ENCODE data around the gene CUL7.
"Not testable (repeated sequence)": the region's sequence is repeated elsewhere in the genome, so short reads cannot be mapped to it uniquely, and the experiment has no call there.

Gene CUL7

DNA sequence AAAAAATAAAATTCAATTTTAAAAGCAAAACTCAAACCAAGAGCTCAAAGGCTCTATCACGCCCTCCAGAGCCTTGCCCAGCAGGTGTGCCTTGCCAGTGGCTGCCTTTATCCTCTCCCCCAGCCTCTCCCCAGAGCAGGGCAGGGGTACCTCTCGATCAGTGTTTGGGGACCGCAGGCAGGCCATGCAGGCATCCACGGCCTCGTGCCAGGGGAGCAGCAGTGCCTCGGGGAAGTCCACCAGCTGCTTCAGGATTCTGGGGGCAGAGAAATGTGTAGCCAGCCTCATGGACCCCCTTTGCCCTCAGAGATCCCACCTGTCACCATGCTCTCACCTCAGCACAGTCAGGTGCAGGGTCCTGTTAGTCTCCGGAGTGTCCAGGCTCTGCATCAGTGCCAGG lies 5.7 kb downstream of the CUL7 start:
- FAIRE-seq = no peak

DNA sequence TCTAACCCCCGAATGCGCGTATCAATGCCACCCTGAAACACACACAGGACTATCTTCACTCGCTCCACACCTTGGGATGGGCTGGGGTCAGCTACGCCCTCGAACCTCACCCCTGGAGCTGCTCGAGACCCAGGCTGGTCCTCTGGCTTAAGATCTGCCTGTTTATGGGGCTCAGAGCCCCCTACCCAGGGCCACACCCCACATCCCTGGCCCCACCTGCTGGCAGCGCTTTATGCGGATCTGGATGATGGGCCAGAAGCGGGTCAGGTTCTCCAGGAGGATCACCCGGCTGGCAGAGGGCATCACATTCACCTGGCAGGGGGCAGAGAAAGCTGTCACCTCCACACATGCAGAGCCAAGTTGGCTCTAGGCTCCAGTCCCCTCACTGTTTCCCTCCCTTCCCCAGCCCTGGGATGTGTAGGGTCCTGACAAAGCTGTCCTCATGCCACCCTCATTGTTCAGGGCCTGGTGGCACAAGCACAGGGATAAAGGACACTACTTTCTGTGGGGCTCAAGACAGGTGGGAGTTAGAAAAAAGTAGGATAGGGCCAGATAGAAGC lies 8.2 kb downstream of the CUL7 start:
- no peak for FAIRE-seq

More for the DNA sequence above, 5.7 kb downstream of the CUL7 start:
- no peak for DNase-seq (ENCODE audit: low spot score)

DNA sequence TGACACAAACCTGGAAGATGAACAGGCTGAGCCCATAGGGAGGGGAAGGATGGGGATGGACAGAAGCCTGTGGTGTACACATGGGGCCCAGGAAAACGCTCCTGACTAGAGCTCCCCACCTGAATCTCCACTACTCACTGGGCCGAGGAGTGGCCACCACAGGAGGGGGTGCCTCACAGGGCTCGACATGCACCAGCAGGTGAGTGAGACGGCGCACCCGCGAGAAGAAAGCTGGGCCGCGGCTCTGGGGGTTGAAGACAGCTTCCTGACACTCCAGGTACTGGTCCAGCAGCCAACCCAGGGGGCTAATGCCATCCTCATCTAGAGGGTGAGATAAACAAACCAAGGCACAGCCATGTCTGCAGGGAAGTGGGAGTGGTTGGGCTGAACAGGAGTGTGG lies 10.3 kb downstream of the CUL7 start:
- no peak for DNase-seq (ENCODE audit: low spot score)
- no peak for FAIRE-seq

More for the DNA sequence above, 8.2 kb downstream of the CUL7 start:
- no peak for DNase-seq (ENCODE audit: low spot score)

DNA sequence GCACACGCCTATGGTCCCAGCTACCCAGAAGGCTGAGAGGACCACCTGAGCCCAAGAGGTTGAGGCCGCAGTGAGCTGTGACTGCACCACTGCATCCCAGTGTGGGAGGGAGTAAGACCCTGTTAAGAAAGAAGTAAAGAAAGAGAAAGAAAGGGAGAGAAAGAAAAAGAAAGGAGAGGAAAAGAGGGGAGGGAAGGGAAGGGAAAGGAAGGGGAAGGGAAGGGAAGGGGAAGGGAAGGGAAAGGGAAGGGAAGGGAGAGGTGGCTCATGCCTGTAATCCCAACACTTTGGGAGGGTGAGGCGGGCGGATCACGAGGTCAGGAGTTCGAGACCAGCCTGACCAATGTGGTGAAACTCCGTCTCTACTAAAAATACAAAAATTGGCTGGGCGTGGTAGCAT lies 12.2 kb downstream of the CUL7 start:
- FAIRE-seq; DNase-seq (ENCODE audit: low spot score): not testable (repeated sequence)

DNA sequence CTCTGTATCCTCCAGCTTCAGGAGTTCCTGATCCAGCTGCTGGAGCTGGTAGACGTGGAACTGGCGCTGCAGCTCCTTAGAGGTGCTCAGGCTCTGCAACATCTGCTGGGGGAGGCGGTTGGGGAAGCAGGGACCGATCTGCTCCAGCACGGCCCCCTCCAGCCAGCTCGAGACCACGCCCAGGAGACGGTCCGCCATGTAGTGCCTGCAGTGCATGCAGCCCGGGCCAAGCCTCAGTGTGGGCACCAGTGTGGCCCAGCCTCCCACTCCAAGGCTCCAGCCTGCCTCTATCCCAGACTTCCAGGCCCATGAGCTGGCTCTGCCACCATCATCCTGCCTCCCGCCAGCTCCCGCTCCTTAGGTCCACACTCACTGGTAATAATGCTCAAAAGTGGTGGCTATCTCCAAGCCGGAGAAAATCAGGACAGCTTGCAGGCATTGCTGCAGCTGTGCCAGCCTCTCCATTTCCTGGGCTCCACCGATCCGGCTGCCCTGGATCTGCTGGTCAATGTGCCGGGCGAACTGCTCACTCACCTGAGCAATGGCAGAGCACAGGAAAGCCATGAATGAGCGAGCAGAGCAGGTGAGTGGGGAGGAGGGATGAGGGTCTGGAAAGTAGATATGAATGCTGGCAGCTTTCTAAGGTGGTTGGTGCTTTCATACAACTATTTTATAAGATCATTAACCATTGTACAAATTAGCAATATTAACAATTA lies 13.0 kb downstream of the CUL7 start:
- no peak for DNase-seq (ENCODE audit: low spot score)

DNA sequence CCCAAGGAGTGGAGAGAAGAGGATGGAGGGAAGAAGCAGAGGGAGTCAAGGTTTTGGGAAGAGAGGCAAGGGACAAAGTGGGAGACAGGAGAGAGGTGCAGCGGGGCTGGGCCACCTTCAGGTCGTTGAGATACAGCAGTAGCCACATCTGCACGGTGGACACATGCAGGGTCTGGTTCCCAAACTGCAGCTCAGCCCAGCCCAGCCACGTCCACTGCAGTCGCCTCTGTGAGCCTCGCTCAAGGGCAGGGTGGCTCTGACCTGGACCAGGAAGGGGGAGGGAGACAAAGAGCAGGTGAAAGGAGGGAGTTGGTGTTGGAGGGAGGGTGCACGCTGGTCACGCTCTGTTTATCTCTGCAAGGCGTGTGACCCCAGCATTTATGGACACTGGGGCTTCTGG lies 14.9 kb downstream of the CUL7 start:
- FAIRE-seq (no peak), DNase-seq (ENCODE audit: low spot score) (no peak)

More for the DNA sequence above, 13.0 kb downstream of the CUL7 start:
- FAIRE-seq = no peak

DNA sequence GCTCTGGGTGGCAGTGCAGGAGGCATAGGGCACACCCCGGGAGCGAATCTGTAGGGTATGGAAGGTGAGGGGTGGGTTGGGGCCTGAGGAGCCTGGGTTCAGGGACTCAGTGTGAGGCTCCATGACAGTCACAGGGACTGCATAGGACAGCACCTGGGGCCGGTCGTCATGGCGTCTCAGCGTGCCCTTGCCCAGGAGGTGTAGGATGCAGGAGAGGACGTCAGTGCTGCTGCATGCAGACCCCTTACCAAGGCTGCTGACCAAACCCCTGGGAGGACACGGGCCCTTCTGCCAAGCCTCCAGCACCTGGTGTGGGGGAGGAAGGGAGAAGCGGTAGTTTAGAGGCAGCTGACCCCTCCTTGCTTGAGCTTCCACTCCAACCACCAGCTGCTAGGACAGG lies 15.9 kb downstream of the CUL7 start:
- FAIRE-seq = no peak

DNA sequence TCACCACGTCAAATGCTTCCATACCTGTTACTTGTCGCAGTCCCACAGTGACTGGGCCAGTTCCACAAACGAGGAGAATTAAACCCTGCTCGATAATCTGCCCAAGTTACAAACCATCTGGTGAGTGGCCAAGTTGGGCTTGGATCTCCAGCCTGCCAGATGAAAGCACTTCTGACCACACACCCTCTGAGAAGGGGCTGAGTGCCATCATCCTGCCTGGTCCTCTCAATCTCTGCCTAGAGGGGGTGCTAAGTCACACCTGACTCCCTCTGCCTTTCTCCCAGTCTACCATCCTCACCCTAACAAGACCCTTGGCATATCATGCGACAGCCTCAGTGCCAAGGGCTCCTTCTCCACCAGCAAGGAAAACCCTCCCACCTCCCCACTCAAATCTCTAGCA lies 16.5 kb downstream of the CUL7 start:
- FAIRE-seq = no peak
- no peak for DNase-seq (ENCODE audit: low spot score)

More for the DNA sequence above, 15.9 kb downstream of the CUL7 start:
- no peak for DNase-seq (ENCODE audit: low spot score)

DNA sequence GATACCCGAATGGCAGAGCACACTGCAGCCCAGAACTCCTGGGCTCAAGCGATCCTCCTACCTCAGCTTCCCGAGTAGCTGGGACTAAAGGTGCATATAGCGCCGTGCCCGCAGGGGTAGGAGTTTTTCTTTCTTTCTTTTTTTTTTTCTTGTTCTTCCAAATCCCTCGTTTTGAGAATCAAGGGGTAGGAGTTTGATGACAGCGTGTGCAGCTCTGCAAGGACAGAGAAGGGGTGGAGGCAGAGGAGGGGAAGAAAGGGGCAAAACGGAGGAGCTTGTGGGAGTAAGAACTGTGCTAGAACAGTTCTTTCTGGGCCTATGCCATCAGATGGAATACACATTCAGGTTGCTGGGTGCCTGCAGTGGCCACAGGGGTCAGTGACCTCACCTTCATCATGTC lies 16.9 kb downstream of the CUL7 start:
- no peak for FAIRE-seq
- DNase-seq (ENCODE audit: low spot score) = no peak

DNA sequence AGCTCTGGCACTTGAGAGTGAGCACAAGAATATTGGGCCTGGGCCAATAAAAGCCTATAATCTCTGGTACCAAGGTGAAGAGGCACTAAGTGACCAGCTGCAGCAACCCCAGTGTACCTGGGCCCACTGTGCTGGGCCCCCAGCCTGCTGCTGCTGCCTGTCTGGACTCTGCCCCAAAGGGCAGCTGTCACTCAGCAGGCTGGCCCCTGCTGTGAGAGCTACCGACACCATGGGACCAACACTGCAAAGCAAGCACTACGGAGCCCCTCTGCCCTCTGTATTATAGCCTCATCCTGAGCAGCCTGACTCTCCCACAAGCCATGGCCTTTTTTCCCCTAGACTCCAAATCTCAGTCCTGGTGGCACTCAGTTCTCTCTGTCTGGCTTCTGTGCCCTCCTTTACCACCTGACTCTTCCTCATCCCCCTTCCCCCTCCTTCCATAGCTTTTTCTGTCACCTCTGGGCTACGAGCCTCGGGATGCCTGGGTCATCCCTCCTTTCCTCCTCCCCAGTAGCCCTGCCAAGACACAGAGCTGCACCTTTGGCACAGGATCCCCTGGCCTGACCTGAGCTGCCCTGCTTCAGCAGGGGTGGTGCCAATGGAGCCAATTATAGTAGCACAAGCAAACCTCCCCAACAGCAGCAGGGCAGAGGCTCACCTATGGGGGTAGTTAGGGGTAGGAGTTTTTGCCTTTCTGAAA lies 18.0 kb downstream of the CUL7 start:
- FAIRE-seq = no peak
- DNase-seq (ENCODE audit: low spot score) = no peak

DNA sequence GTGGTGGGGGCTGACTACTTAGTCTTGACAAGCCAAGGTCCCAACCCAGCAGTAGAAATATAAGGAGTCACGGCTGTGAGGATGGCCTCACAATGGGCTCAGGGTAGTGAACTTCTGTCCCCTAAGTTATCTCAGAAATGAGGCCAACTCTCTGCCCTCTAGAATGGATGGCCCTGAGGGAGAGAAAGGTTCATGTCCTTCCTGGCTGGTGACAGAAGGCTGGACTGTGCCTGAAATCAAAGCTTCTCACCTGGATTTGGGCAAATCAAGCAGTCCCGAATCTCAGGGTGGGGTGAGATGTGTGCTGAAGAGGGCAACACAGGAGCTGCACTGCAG lies 19.5 kb downstream of the CUL7 start:
- no peak for FAIRE-seq

DNA sequence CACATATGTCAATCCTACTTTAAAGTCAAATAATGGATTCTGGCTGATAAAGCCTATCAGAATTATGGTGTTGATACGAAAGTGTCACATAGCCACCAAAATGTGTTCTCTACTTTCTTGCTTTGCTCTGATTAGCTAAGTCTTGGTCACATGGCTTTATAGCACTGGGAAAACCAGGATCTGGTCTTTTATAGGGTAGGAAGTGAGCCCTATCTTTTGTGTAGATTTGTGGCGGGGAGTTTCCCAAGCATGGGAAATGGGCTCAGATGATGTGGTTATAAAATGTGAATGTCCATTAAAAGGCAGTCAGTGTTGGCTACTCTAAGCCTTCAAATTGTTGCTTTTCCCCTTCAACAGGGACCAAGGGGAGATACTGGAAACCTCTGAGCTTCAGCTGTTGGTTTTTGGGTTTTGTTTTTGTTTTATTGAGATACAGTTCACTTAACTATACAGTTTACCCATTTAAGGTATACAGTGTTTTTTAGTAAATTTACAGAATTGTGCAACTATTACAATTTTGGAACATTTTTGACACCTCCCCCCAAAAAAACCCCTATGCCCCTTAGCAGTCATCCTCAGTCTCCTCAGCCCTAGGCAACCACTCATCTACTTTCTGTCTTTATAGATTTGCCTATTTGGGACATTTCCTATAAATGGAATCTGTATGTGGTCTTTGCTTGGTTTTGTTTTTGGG lies 20.0 kb downstream of the CUL7 start:
- FAIRE-seq (no peak), DNase-seq (ENCODE audit: low spot score) (no peak)

More for the DNA sequence above, 19.5 kb downstream of the CUL7 start:
- DNase-seq (ENCODE audit: low spot score) = no peak

DNA sequence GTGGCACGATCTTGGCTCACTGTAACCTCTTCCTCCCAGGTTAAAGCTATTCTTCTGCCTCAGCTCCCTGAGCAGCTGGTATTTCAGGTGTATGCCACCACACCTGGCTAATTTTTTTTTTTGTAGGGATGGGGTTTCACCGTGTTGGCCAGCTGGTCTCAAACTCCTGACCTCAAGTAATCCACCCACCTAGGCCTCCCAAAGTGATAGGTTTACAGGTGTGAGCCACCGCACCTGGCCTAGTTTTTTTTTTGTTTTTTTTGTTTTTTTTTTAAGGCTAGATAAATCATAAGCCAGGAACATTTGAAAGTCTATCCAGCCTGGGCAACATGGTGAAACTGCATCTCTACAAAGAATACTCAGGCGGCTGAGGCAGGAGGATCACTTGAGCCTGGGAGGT lies 21.3 kb downstream of the CUL7 start:
- DNase-seq (ENCODE audit: low spot score) = no peak
- FAIRE-seq = no peak

DNA sequence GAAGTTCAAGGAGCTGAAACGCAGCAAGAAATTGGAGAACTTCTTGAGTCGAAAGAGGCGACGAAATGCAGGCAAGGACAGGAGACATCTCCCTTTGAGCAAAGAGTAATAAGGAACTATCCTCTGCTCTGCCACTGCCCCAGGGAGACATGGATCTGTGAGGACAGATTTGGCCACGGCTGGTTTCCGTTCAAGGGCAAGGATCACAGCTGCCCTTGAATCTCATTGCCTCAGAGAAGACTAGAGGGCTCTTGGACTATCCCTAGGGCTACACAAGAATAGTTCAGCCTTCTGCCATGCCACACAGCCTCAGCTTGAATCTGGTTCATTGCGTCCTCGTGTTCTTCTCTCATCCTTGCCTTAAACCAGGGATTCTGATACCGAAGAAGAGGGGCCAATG lies 24.5 kb downstream of the CUL7 start:
- DNase-seq (ENCODE audit: low spot score) = no peak
- no peak for FAIRE-seq

DNA sequence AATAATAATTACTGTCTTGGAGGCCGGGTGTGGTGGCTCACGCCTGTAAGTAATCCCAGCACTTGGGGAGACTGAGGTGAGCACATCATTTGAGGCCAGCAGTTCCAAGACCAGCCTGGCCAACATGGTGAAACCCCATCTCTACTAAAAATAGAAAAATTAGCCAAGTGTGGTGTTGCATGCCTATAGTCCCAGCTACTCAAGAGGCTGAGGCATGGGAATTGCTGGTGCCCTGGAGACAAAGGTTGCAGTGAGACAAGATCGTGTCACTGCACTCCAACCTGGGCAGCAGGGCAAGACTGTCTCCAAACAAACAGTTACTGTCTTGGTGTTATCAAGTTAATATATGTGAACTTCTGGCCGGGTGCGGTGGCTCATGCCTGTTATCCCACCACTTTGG lies 27.3 kb downstream of the CUL7 start:
- DNase-seq (ENCODE audit: low spot score) (no peak), FAIRE-seq (no peak)

DNA sequence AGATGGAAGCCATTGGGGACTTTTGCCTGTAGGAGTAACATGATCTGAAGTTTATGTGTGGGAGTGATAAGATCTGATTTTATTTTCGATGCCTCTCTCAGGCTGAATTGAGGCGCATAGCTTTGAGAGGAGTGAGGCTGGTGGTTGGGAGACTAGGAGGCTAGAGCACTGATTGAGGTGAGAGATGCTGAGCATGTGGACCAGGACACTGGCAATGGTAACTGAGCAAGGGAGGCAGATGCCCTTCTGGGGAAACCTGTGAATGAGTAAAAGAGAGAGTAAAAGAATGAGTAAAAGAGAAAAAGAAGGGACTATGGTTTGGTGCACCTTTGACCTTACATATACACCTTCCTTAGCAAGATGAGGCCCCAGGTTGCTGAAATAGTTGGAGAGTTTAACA lies 29.2 kb downstream of the CUL7 start:
- no peak for FAIRE-seq
- no peak for DNase-seq (ENCODE audit: low spot score)

DNA sequence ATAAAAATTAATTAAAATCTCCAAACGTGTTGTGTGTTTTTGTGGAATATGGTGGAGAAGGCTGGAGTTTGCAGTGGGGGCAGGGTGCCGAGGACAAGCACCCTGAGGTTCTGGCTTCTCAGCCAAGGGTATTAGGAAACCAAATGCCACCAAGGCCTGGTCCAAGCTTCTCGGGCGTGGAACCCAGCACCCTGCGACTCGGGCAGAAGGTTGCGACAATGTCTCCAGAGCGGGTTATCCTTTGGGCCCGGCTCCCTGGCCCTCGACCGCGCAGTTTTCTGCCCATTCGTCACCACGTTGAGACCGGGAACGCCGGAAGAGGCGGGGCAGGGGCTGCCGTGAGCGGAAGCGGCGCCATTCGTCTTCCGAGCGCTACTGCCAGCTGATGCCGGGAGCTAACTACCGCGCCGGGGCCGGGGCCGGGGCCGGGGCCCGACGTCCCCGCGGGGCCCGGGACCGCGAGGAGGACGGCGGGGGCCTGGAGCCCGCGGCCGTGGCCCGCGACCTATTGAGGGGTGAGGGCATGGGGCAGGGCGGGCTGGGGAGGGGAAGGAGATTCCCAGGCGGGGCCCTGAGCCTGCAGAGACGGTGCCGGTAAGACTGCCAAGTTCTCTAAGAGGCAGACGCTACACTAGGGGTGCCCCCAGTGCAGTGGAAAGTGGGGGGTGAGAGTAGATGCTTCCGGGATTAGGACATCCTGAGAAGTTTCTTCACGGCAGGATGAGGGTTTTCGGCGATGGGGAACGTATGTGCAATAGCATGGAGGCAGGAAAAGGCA lies 32.2 kb downstream of the CUL7 start, which contains the start of gene RRP36:
Gene RRP36, plus strand, starts transcription at position 354 of the 778 bp plus-strand sequence. Its CDS starts 32 bp downstream, at position 386.
- no peak for FAIRE-seq
- peak; percentile 91 for DNase-seq (ENCODE audit: low spot score)

DNA sequence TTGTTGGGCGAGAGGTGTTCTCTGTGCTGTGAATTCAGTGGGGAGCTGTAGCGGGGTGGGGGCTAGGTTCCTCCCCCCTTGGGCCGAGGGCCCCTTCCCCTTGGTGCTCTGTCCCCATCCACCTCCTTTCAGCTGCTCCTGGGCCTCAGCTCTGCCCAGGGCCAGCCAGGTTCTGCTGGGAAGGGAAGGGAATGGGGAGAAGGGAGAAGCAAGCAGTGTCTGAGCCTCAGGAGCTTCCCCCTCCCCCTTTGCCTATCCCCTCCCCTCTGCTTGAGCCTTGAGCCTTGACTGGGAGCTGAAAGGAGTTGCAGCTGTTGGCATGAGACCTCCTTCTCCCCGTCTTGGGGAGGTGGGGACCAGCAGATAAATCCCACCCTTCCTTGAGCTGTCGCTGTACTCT lies 32.8 kb downstream of the CUL7 start:
- FAIRE-seq = no peak
- no peak for DNase-seq (ENCODE audit: low spot score)

DNA sequence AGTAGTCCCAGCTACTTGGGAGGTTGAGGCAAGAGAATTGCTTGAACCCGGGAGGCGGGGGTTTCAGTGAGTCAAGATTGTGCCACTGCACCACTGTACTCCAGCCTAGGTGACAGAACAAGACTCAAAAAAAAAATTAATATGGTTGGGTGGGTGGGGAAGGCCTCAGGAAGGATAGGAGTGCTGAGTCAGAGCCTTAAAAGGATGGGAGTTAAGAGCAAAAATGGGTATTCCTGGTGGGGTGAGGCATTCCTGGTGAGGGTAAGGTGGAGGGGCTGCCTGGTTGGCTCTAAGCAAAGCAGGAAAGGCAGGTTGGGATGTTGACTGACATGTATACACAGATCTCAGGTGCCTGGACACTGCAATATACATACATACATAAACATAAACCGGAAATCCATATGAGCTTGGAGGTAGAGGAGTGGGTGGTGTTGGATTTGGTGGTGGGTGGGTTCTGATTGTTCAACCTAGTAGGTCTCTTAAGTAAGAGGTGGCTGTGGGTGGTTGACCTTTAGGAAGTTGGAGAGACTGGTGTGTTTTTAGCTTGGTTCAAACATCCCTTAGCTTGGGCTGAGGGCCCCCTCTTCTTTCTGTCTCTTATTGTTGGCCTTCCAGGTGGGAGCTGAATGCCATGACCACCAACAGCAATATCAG lies 33.5 kb downstream of the CUL7 start:
- FAIRE-seq (no peak), DNase-seq (ENCODE audit: low spot score) (no peak)

DNA sequence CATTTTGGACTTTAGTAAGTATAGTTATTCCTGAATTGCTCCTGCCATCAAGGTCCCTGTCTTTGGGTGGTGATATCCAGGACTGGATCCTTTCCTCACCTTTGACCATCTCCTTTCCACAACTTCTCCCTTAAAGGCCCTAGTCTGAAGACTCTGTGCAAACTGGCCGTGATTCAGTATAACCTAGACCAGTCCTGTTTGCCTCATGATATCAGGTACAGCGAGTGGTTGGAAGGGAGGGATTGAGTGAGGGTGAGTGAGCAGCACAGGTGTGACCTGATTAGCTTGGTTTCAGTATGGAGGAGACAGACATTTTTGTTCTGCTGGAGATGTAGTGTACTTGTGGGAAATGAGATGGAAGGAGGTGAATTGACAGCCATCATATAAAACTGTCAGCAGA lies 34.5 kb downstream of the CUL7 start:
- DNase-seq (ENCODE audit: low spot score) (no peak), FAIRE-seq (no peak)

DNA sequence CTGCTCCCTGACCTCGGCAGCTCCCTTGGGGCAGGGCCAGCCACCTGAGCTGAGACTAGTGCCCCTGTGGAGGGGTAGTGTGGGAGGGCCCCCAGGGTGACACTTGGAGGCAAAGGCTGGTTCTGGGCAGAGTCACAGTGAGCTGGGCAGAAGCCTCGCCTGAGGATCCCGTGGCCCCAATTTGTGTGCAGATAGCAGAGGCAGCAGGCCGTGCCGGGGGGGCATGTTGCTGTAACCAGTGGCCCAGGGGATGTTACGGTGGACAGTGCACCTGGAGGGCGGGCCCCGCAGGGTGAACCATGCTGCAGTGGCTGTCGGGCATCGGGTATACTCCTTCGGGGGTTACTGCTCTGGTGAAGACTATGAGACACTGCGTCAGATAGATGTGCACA lies 36.7 kb downstream of the CUL7 start:
- DNase-seq (ENCODE audit: low spot score) = no peak
- FAIRE-seq = no peak

Measured in urothelium cell line (cell line).